Sigmoid colon (tissue), 7 donors: Measurements from ENCODE around the gene RELL1. TPM values are rescaled to one million over a fixed set of nuclear protein-coding genes. Genes with fewer than 3 reads are reported as not detected.

Experiments used
- DNase-seq: peaks from one replicate; pipeline ENCODE4 v3.0.0-alpha.2; 2019
- H3K27ac ChIP-seq, 4 donors: fragments of 200-600 bp; sonication (generic); one replicate each; pipeline ENCODE4 v1.5.1; 2016 to 2019; ENCODE audit warnings: mild to moderate bottlenecking in 1 of 4
- H3K27me3 ChIP-seq, 3 donors: fragments of 200-600 bp; sonication (generic); one replicate each; pipeline ENCODE4 v1.5.1; 2019; ENCODE audit warnings: mild to moderate bottlenecking in 1 of 3
- H3K36me3 ChIP-seq, 4 donors: fragments of 200-600 bp; sonication (generic); one replicate each; pipeline ENCODE4 v1.5.1; 2016 to 2019
- H3K4me1 ChIP-seq, 4 donors: fragments of 200-600 bp; sonication (generic); one replicate each; pipeline ENCODE4 v1.5.1; 2017 to 2019
- H3K4me3 ChIP-seq, 4 donors: fragments of 200-600 bp; sonication (generic); one replicate each; pipeline ENCODE4 v1.5.1; 2017 to 2019; ENCODE audit warnings: mild to moderate bottlenecking in 2 of 4, moderate library complexity in 1 of 4
- H3K9me3 ChIP-seq, 4 donors: fragments of 200-600 bp in 3 of 4; sonication (generic) in 3 of 4; one replicate each; pipeline versions ENCODE4 v1.5.1 to v1.6.1; 2013 to 2019
- CTCF ChIP-seq, 4 experiments: fragments of 450-650 bp in 3 of 4; fragments of 200-600 bp in 1 of 4; IDR thresholded peaks; one replicate each; pipeline ENCODE4 v1.5.1; 2016 to 2019; ENCODE audit warnings: antibody characterized with exemption in 4 of 4, mild to moderate bottlenecking in 3 of 4, moderate library complexity in 2 of 4
- EP300 ChIP-seq, 4 donors: sonication (generic); formaldehyde crosslinking; IDR thresholded peaks; one replicate each; pipeline ENCODE4 v1.6.1; 2017; ENCODE audit warnings: antibody characterized with exemption in 4 of 4
- POLR2A ChIP-seq, 2 donors: fragments of 450-650 bp; IDR thresholded peaks; one replicate each; pipeline ENCODE4 v1.6.1; 2016; ENCODE audit warnings: antibody characterized with exemption in 2 of 2, mild to moderate bottlenecking in 2 of 2, moderate library complexity in 2 of 2
- POLR2AphosphoS5 ChIP-seq, 4 donors: sonication (generic); formaldehyde crosslinking; IDR thresholded peaks; one replicate each; pipeline ENCODE4 v1.6.1; 2017; ENCODE audit warnings: antibody characterized with exemption in 4 of 4
- WGBS, 2 donors: extraction: QIAGEN DNeasy Blood & Tissue Kit; methylation state at CpG; one replicate each; pipeline ENCODE4 v1.1.7; 2013; 5-methylcytosine and 5-hydroxymethylcytosine counted together
- intact Hi-C: fragments of 100-400 bp; cut with DNase I; formaldehyde crosslinking; loops from one replicate; pipeline ENCODE4 v1.15.1; 2023
- polyA plus RNA-seq, 3 donors: library from polyadenylated mRNA; stranded (reverse); fragments of 200-250 nt; gene quantifications; one replicate each; pipeline ENCODE4 v1.2.3, GENCODE V29; 2013
- total RNA-seq, 4 donors: library from RNA; depleted of rRNA; stranded (reverse); fragments of >200 nt; gene quantifications; one replicate each; pipeline ENCODE4 v1.1.0, GENCODE V29; 2016
- donor health status: healthy with polysubstance abuse.
- donor health status: Bipolar disorder and iron deficiency.
- donor health status: healthy.

Gene RELL1
- total and polyA plus RNA-seq, 7 donors: 4.2 to 63.2 (median 38.8) TPM

- Histone ChIP-seq H3K27me3 (no peaks in the 10 kb centered on the region), H3K4me3 (no peak overlapping the region), H3K9me3 (no peaks in the 10 kb centered on the region), H3K4me1 (peaks cover 0 to 51% (median 43%) of the 10 kb centered on the region in 4 donors), H3K27ac (peak overlapping the region in 3 of 4 donors; percentile 56 to 70 (median 67)), H3K36me3 (no peaks in the 10 kb centered on the region)
- no peak for DNase-seq
- intact Hi-C loops: no loop called here
- 82 to 85% methylated on average over 2 of the region's 2 CpGs for WGBS, 2 donors
- TF ChIP-seq CTCF (IDR thresholded peaks at IDR 0.05) (no peak), EP300 (IDR thresholded peaks at IDR 0.05) (no peak), POLR2A (IDR thresholded peaks at IDR 0.05) (no peak), POLR2AphosphoS5 (IDR thresholded peaks at IDR 0.05) (no peak)
These were observed 18.7 kb downstream of the RELL1 start for GRCh38 chr4:37667197-37668100.

GRCh38 chr4:37666625-37667071, 19.5 kb downstream of the RELL1 start:
- no peak for TF ChIP-seq CTCF (IDR thresholded peaks at IDR 0.05)
- peak in 1 of 4 donors; percentile 42 for TF ChIP-seq EP300 (IDR thresholded peaks at IDR 0.05)
- no peak for TF ChIP-seq POLR2A (IDR thresholded peaks at IDR 0.05)
- TF ChIP-seq POLR2AphosphoS5 (IDR thresholded peaks at IDR 0.05): peak in 3 of 4 donors; percentile 30 to 79 (median 41)
- intact Hi-C loops: no loop called here
- WGBS, 2 donors: 40 to 43% methylated on average over 6 of the region's 6 CpGs
- Histone ChIP-seq H3K27me3 (no peaks in the 10 kb centered on the region), H3K27ac (peak overlapping the region; percentile 56 to 70 (median 62)), H3K4me3 (no peak overlapping the region), H3K9me3 (no peaks in the 10 kb centered on the region), H3K36me3 (no peaks in the 10 kb centered on the region), H3K4me1 (peaks cover 0 to 59% (median 50%) of the 10 kb centered on the region in 4 donors)
- no peak for DNase-seq

GRCh38 chr4:37665333-37666320, 20.5 kb downstream of the RELL1 start:
- H3K27ac ChIP-seq: peak overlapping the region; percentile 56 to 70 (median 62)
- H3K9me3 ChIP-seq: no peaks in the 10 kb centered on the region
- peaks cover 0 to 64% (median 53%) of the 10 kb centered on the region in 4 donors for H3K4me1 ChIP-seq
- peak in 1 of 4 donors; percentile 48 for TF ChIP-seq EP300 (IDR thresholded peaks at IDR 0.05)
- TF ChIP-seq CTCF (IDR thresholded peaks at IDR 0.05): no peak
- peak in 1 of 4 donors; percentile 25 for TF ChIP-seq POLR2AphosphoS5 (IDR thresholded peaks at IDR 0.05)
- intact Hi-C loops: no loop called here
- WGBS, 2 donors: 71 to 72% methylated on average over 10 of the region's 10 CpGs
- DNase-seq: no peak
- H3K36me3 ChIP-seq: no peaks in the 10 kb centered on the region
- H3K27me3 ChIP-seq: no peaks in the 10 kb centered on the region
- no peak overlapping the region for H3K4me3 ChIP-seq

GRCh38 chr4:37664696-37665095, 21.5 kb downstream of the RELL1 start:
- TF ChIP-seq POLR2A (IDR thresholded peaks at IDR 0.05): no peak
- no peak for TF ChIP-seq CTCF (IDR thresholded peaks at IDR 0.05)
- H3K27me3 ChIP-seq: no peaks in the 10 kb centered on the region
- WGBS, 2 donors: 79 to 87% methylated on average over 5 of the region's 5 CpGs
- no peaks in the 10 kb centered on the region for H3K36me3 ChIP-seq
- no peaks in the 10 kb centered on the region for H3K9me3 ChIP-seq
- H3K4me3 ChIP-seq: no peak overlapping the region
- intact Hi-C loops: no loop called here
- peak overlapping the region; percentile 56 to 70 (median 62) for H3K27ac ChIP-seq
- peaks cover 0 to 64% (median 53%) of the 10 kb centered on the region in 4 donors for H3K4me1 ChIP-seq
- no peak for DNase-seq
